Endothelial cell (in vitro differentiated cells): ENCODE data around the gene AGPAT4. TPM values are rescaled to one million over a fixed set of nuclear protein-coding genes. Genes with fewer than 3 reads are reported as not detected.

Experiments
- DNase-seq: peaks from one replicate; pipeline ENCODE4 v3.0.0; 2021; ENCODE audit warnings: low spot score
- H3K27ac Mint-ChIP-seq: one replicate; pipeline ENCODE4 v1.8.0; 2021; ENCODE audit warnings: mixed read lengths, inconsistent platforms; ENCODE audit not compliant: unreplicated experiment
- H3K27me3 Mint-ChIP-seq: one replicate; pipeline ENCODE4 v1.8.0; 2021; ENCODE audit warnings: mild to moderate bottlenecking, moderate library complexity, mixed read lengths, inconsistent platforms; ENCODE audit not compliant: unreplicated experiment
- H3K36me3 Mint-ChIP-seq: one replicate; pipeline ENCODE4 v1.8.0; 2021; ENCODE audit warnings: mild to moderate bottlenecking, low read depth, mixed read lengths, inconsistent platforms; ENCODE audit not compliant: unreplicated experiment
- H3K4me1 Mint-ChIP-seq: one replicate; pipeline ENCODE4 v1.8.0; 2021; ENCODE audit warnings: mild to moderate bottlenecking, mixed read lengths, inconsistent platforms; ENCODE audit not compliant: unreplicated experiment
- H3K4me3 Mint-ChIP-seq: one replicate; pipeline ENCODE4 v1.8.0; 2021; ENCODE audit warnings: mild to moderate bottlenecking, mixed read lengths, inconsistent platforms; ENCODE audit not compliant: unreplicated experiment
- H3K9me3 Mint-ChIP-seq: one replicate; pipeline ENCODE4 v1.8.0; 2021; ENCODE audit warnings: mixed read lengths, inconsistent platforms; ENCODE audit not compliant: unreplicated experiment
- total RNA-seq: library from RNA; stranded (reverse); fragmentation: NEBNext Ultra II Directional; extraction: Animal tissue kit (Norgen Biotek cat#: 25700); gene quantifications from one replicate; pipeline ENCODE4 v1.2.1, GENCODE V29; 2021; ENCODE audit not compliant: unreplicated experiment
- TF ChIP-seq, protein P1 (sequence below): fragments of 200-600 bp; sonication (generic); IDR thresholded peaks from one replicate; pipeline ENCODE4 v1.5.0; 2021; ENCODE audit warnings: antibody characterized with exemption; ENCODE audit not compliant: unreplicated experiment

The AGPAT4 gene
- total RNA-seq, 1 donor from 2014 or later, result 25.2 TPM

DNA sequence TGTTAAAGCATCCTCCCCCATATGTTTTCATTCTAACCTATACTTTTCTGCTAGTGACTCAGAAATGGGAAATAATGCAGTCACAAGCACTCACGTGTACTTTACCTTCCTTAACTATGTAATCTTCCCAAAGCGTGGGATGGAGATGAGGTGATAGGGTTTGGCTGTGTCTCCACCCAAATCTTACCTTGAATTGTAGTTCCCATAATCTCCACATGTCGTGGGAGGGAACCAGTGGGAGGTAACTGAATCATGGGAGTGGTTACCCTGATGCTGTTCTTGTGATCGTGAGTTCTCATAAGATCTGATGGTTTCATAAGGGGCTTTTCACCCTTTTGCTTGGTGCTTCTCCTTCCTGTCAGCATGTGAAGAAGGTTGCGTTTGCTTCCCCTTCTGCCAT is 35.4 kb downstream of the AGPAT4 start:
- DNase-seq, result no peak
- Mint-ChIP-seq H3K4me3 (no peak overlapping the region), H3K4me1 (peaks cover 8% of the 10 kb centered on the region), H3K27ac (no peak overlapping the region), H3K9me3 (no peaks in the 10 kb centered on the region), H3K27me3 (peaks cover 2% of the 10 kb centered on the region), H3K36me3 (peaks cover 6% of the 10 kb centered on the region)
- TF ChIP-seq, protein P1, sequence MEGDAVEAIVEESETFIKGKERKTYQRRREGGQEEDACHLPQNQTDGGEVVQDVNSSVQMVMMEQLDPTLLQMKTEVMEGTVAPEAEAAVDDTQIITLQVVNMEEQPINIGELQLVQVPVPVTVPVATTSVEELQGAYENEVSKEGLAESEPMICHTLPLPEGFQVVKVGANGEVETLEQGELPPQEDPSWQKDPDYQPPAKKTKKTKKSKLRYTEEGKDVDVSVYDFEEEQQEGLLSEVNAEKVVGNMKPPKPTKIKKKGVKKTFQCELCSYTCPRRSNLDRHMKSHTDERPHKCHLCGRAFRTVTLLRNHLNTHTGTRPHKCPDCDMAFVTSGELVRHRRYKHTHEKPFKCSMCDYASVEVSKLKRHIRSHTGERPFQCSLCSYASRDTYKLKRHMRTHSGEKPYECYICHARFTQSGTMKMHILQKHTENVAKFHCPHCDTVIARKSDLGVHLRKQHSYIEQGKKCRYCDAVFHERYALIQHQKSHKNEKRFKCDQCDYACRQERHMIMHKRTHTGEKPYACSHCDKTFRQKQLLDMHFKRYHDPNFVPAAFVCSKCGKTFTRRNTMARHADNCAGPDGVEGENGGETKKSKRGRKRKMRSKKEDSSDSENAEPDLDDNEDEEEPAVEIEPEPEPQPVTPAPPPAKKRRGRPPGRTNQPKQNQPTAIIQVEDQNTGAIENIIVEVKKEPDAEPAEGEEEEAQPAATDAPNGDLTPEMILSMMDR, result no peak

DNA sequence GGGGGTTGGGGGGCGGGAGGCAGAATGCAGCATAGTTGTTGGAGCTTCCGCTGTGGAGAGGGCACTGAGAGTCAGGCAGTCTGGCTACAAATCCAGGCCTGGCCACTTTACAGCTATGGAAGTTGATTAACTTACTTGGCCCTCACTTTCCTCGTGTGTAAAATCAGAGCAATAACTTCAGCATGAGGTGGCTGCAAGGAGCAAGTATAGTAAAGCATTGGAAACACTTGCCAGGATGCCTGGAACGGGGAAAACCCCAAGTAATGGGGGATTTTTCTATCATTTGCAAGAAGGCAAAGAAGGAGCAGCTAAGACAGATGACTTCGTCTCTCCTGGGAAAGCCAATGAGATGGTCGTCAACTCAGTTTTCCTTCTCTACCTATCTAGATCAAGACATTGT is 35.8 kb downstream of the AGPAT4 start:
- Mint-ChIP-seq H3K36me3 (peaks cover 6% of the 10 kb centered on the region), H3K4me3 (no peak overlapping the region), H3K27ac (no peak overlapping the region), H3K4me1 (peaks cover 9% of the 10 kb centered on the region), H3K9me3 (no peaks in the 10 kb centered on the region), H3K27me3 (peaks cover 2% of the 10 kb centered on the region)
- TF ChIP-seq, protein P1, result no peak
- no peak for DNase-seq

DNA sequence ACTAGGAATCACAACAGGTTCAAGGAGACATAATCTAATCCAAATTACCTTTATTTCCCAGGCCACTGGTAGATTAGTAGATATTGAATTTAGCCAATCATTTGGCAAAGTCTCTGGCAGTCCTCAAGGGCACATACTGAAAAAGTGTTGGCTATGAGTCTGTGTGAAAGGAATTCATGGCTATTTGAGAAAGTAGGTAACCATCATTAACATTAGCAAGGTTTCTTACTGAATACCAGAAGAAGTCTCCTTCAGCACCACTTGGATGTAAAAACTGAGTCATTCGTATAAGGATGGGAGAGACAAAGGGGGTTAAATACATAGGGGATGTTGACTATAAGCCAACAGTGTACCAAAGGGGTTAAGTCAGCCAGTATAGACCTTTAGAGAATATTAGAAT is 36.7 kb downstream of the AGPAT4 start:
- TF ChIP-seq, protein P1, result no peak
- DNase-seq, result no peak
- Mint-ChIP-seq H3K4me1 (peaks cover 11% of the 10 kb centered on the region), H3K27ac (no peak overlapping the region), H3K36me3 (peaks cover 6% of the 10 kb centered on the region), H3K9me3 (no peaks in the 10 kb centered on the region), H3K27me3 (peaks cover 2% of the 10 kb centered on the region), H3K4me3 (no peak overlapping the region)

DNA sequence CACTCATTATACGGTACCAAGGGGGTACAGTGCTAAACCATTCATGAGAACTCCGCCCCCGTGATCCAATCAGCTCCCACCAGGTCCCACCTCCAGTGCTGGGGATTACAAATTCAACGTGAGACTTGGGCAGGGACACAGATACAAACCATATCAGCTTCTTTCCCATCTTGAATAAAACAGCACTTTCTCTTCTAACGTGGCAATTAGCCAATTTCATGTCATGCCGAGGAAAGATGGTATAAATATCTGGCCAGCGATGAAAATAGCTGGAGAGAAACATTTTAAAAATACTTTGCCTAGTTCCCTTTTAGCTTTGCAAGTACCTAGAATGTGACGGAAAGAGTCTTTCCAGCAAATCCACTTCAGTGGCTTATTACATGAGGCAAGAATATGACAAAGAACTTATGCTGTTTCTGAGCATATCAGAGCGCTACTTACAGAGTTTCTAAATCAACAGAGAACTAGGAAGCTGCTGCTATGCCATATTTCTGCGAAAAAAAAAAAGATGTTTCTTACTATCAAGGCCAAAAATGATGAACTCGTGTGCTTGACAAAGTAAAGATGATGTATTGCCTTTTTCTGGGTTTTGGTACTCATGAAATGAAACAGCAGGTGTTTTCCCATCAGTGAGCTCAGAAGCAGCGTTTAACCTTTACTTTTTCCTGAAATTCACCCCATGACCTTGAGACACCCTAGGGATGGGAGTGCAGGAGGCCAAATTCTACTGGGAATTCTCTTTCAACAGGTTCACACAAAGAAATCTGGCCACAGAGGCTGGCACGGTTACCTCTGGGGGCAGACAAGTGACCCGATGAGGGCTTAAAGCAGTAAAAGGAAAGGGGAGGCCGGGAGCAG is 37.9 kb downstream of the AGPAT4 start:
- Mint-ChIP-seq H3K4me1 (peaks cover 15% of the 10 kb centered on the region), H3K4me3 (no peak overlapping the region), H3K27ac (no peak overlapping the region), H3K9me3 (no peaks in the 10 kb centered on the region), H3K27me3 (no peaks in the 10 kb centered on the region), H3K36me3 (peaks cover 10% of the 10 kb centered on the region)
- TF ChIP-seq, protein P1, result no peak
- DNase-seq, result no peak

DNA sequence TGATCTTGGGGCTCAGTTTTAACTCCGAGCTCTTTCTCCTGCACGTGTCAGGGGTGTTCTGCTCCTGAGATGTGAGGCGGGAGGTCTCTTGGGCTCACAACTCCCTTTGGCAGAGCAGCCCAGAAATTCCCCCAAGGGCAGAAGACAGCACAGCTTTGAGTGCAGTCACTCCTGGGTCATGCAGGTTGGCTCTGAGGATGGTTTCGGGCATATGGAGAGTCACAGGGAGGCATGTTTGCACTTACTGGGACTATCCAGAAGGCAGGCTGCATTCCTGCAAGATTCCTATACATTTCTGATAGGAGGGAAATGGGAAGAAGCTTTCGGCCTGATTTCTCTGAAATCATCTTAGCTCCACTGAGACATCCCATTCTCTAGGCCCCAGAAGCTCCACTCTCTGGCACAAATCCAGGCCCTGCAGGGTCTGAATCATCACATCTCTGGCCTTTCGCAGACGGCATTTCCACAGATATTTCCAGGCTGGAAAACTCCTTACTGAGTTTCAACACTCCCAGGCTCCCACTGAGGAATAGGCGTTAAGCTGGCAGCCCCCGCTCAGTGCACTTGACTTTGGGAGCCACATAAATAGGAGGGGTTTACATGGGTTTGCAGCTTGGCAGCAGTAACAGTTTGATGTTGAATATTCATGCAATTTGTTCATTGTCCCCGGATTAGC is 39.7 kb downstream of the AGPAT4 start:
- Mint-ChIP-seq H3K4me3 (no peak overlapping the region), H3K36me3 (peaks cover 10% of the 10 kb centered on the region), H3K27ac (no peak overlapping the region), H3K27me3 (no peaks in the 10 kb centered on the region), H3K4me1 (peaks cover 25% of the 10 kb centered on the region), H3K9me3 (no peaks in the 10 kb centered on the region)
- DNase-seq, result no peak
- TF ChIP-seq, protein P1, result no peak
